GM12878 (cell line): ENCODE results near the gene HM13. TPM values are rescaled to one million over a fixed set of nuclear protein-coding genes. Genes with fewer than 3 reads are reported as not detected.
"Not testable (repeated sequence)": the region's sequence is repeated elsewhere in the genome, so short reads cannot be mapped to it uniquely, and the experiment has no call there.

Experiments used
- ATAC-seq: fragments of 200-7000 bp; cut with Tn5 transposase; 3 replicates; pipeline ENCODE4 v1.9.1; 2020; ENCODE audit warnings: mild to moderate bottlenecking, moderate library complexity
- BruUV-seq: library from RNA; stranded (reverse); fragments of 400-500 nt; replicated peaks from 2 replicates; lab custom pipeline; 2021; lab: Mats Ljungman, UMichigan
- CTCF ChIA-PET: fragments of 300-600 bp; sonication (Branson Sonifier 250); formaldehyde crosslinking; extraction: SDS; loops from one replicate; lab custom pipeline; 2021; ENCODE audit warnings: inconsistent platforms; lab: Yijun Ruan, JAX
- POLR2A ChIA-PET: fragments of 350-600 bp; formaldehyde crosslinking; extraction: SDS; loops from one replicate; lab custom pipeline; 2021; ENCODE audit warnings: inconsistent platforms; lab: Charles Lee
- RAD21 ChIA-PET: fragments of 300-600 bp; sonication (Branson Sonifier 250); formaldehyde crosslinking; loops from one replicate; lab custom pipeline; 2023; ENCODE audit warnings: antibody characterized with exemption; ENCODE audit not compliant: unreplicated experiment; lab: Charles Lee
- SMC1A ChIA-PET: fragments of 300-600 bp; sonication (Branson Sonifier 250); formaldehyde crosslinking; loops from one replicate; lab custom pipeline; 2023; ENCODE audit not compliant: unreplicated experiment, uncharacterized antibody; lab: Charles Lee
- DNase-seq: peaks from one replicate; pipeline ENCODE4 v3.0.0-alpha.2; 2011; ENCODE audit warnings: low read depth, low spot score
- FAIRE-seq: peaks from 3 replicates; lab custom pipeline; 2011; peaks lifted over from hg19 to GRCh38; lab: Jason Lieb, UNC
- H2AFZ ChIP-seq: 2 replicates; pipeline ENCODE4 v1.6.0; 2011; ENCODE audit warnings: low read depth, low read length, control low read depth; ENCODE audit not compliant: control insufficient read depth
- H3K27ac ChIP-seq: 2 replicates; pipeline ENCODE4 v1.5.1; 2011; ENCODE audit warnings: control low read depth; ENCODE audit not compliant: control insufficient read depth, insufficient read depth
- H3K27me3 ChIP-seq, 2 experiments: replicated peaks in 1 of 2; 2 replicates each; pipeline versions ENCODE4 v1.6.0 to v1.6.1; 2011; ENCODE audit warnings: low read length in 1 of 2; ENCODE audit not compliant: control insufficient read depth in 2 of 2, insufficient read depth in 2 of 2
- H3K36me3 ChIP-seq, 2 experiments: 2 replicates each; pipeline ENCODE4 v1.5.1; 2011; ENCODE audit warnings: low read length in 1 of 2; ENCODE audit not compliant: control insufficient read depth in 2 of 2, insufficient read depth in 2 of 2
- H3K4me1 ChIP-seq: 2 replicates; pipeline ENCODE4 v1.6.1; 2011; ENCODE audit warnings: mild to moderate bottlenecking, low read length, moderate library complexity, mixed read lengths; ENCODE audit not compliant: control insufficient read depth, insufficient read depth
- H3K4me2 ChIP-seq: 2 replicates; pipeline ENCODE4 v1.6.0; 2011; ENCODE audit warnings: control low read depth; ENCODE audit not compliant: control insufficient read depth, insufficient read depth
- H3K4me3 ChIP-seq: fragments of 200-600 bp; sonication (generic); 2 replicates; pipeline ENCODE4 v1.5.1; 2016
- H3K79me2 ChIP-seq: 2 replicates; pipeline ENCODE4 v1.6.0; 2011; ENCODE audit warnings: low read length; ENCODE audit not compliant: control insufficient read depth, insufficient read depth
- H3K9ac ChIP-seq: 2 replicates; pipeline ENCODE4 v1.8.0; 2011; ENCODE audit warnings: low read length, control low read depth, mixed read lengths; ENCODE audit not compliant: control insufficient read depth, insufficient read depth
- H3K9me3 ChIP-seq: replicated peaks from 3 replicates; pipeline ENCODE4 v1.5.1; 2011; ENCODE audit warnings: mild to moderate bottlenecking, low read length; ENCODE audit not compliant: control insufficient read depth, insufficient read depth
- H4K20me1 ChIP-seq: 2 replicates; pipeline ENCODE4 v1.6.0; 2011; ENCODE audit not compliant: control insufficient read depth, insufficient read depth
- CEBPB ChIP-seq, 2 experiments: fragments of 150-350 bp in 1 of 2; IDR thresholded peaks; 2 replicates each; pipeline ENCODE4 v1.6.1; 2012 to 2014; ENCODE audit warnings: low read depth in 2 of 2, low read length in 2 of 2, borderline replicate concordance in 1 of 2, inconsistent platforms in 1 of 2
- DPF2 ChIP-seq: fragments of 450-650 bp; IDR thresholded peaks from 2 replicates; pipeline ENCODE4 v1.6.1; 2017; ENCODE audit warnings: mild to moderate bottlenecking
- HCFC1 ChIP-seq: fragments of 150-350 bp; IDR thresholded peaks from 2 replicates; pipeline ENCODE4 v1.6.1; 2014; ENCODE audit warnings: low read length
- HDAC6 ChIP-seq: fragments of 200-600 bp; sonication (generic); IDR thresholded peaks from one replicate; pipeline ENCODE4 v1.8.0; 2017; ENCODE audit warnings: antibody characterized with exemption; ENCODE audit not compliant: unreplicated experiment
- PML ChIP-seq: IDR thresholded peaks from 2 replicates; pipeline ENCODE4 v1.6.1; 2012; ENCODE audit warnings: low read length, inconsistent platforms
- RELA ChIP-seq: fragments of 450-650 bp; IDR thresholded peaks from 2 replicates; pipeline ENCODE4 v1.8.0; 2014; ENCODE audit warnings: borderline replicate concordance; ENCODE audit not compliant: partially characterized antibody
- REST ChIP-seq: IDR thresholded peaks from 2 replicates; pipeline ENCODE4 v1.6.1; 2012; ENCODE audit warnings: mild to moderate bottlenecking, low read depth, low read length
- SIN3A ChIP-seq: IDR thresholded peaks from 2 replicates; pipeline ENCODE4 v1.6.1; 2012; ENCODE audit warnings: low read depth, low read length, improper control_type of control experiment
- SP1 ChIP-seq: IDR thresholded peaks from one replicate; pipeline ENCODE4 v1.6.1; 2011; ENCODE audit warnings: low read depth, low read length
- SPI1 ChIP-seq: IDR thresholded peaks from 2 replicates; pipeline ENCODE4 v1.6.1; 2011; ENCODE audit warnings: low read depth, mild to moderate bottlenecking, low read length, moderate library complexity, borderline replicate concordance; ENCODE audit not compliant: insufficient read depth
- TCF3 ChIP-seq: IDR thresholded peaks from 2 replicates; pipeline ENCODE4 v1.6.1; 2012; ENCODE audit warnings: low read depth, mild to moderate bottlenecking, low read length, borderline replicate concordance; ENCODE audit not compliant: insufficient read depth
- WRNIP1 ChIP-seq: IDR thresholded peaks from 2 replicates; pipeline ENCODE4 v1.6.1; 2011; ENCODE audit warnings: low read depth, low read length, improper control_type of control experiment, borderline replicate concordance
- WGBS: methylation state at CpG from one replicate; pipeline ENCODE4 v1.1.6; 2016; ENCODE audit warnings: low lambda C conversion rate; ENCODE audit not compliant: insufficient replicate concordance, insufficient coverage; ENCODE audit errors: missing lambda C conversion rate; 5-methylcytosine and 5-hydroxymethylcytosine counted together
- in situ Hi-C: fragments of 300-500 bp; cut with MboI; formaldehyde crosslinking; loops from 9 replicates; pipeline ENCODE4 v1.14.3; 2018; ENCODE audit warnings: mixed read lengths
- intact Hi-C: fragments of 100-400 bp; cut with micrococcal nuclease; formaldehyde crosslinking; loops from one replicate; pipeline ENCODE4 v1.14.2; 2022; ENCODE audit not compliant: unreplicated experiment
- polyA plus RNA-seq, 11 experiments: library from polyadenylated mRNA; depleted of rRNA in 4 of 11; unstranded in 6 of 11; stranded (reverse) in 5 of 11; fragments of >200 nt; fragmentation: Nextera tagmentation in 4 of 11; fragmentation: Illumina TruSeq in 1 of 11; extraction: Ambion mirVana in 4 of 11; extraction: Trizol in 1 of 11; gene quantifications; 1 replicate in 1 of 11; 2 replicates in 10 of 11; pipeline versions ENCODE4 v1.2.1 to v1.2.3, GENCODE V29; 2011 to 2016; ENCODE audit warnings: inconsistent platforms in 2 of 11, missing spikeins in 2 of 11, low read depth in 1 of 11
- total RNA-seq, 4 experiments: library from RNA; depleted of rRNA in 3 of 4; stranded (reverse); fragments of >200 nt in 3 of 4; fragmentation: Illumina TruSeq in 1 of 4; extraction: Trizol in 1 of 4; gene quantifications; 2 replicates each; pipeline versions ENCODE4 v1.2.1 to v1.2.3, GENCODE V29; 2013 to 2021

HM13 gene
- total and polyA plus RNA-seq, 10 of the 15 experiments (the other 5 are each of a cell fraction or from before 2014, with no cell fraction given), result 4.8 to 185 (median 81.7) TPM

GRCh38 chr20:31521267-31521666 lies 7.0 kb downstream of the HM13 start:
- FAIRE-seq, H4K20me1 ChIP-seq, H2AFZ ChIP-seq, H3K9me3 ChIP-seq, H3K9ac ChIP-seq, H3K4me1 ChIP-seq, in situ Hi-C loops, intact Hi-C loops, BruUV-seq, POLR2A ChIA-PET, H3K27ac ChIP-seq, H3K4me3 ChIP-seq, H3K4me2 ChIP-seq, DNase-seq, ATAC-seq, H3K27me3 ChIP-seq: not testable (repeated sequence)
- Histone ChIP-seq H3K79me2 (peaks cover 50% of the 10 kb centered on the region), H3K36me3 (peaks cover 0 to 11% of the 10 kb centered on the region in 2 experiments; a peak in 2 of 4 replicates)
- CTCF ChIA-PET, result interaction anchor here (0.7 to 2.2 kb wide), 7 partner anchors 19 to 202 kb away, joined by 3 to 9 read pairs (median 3); no protein-coding TSS in a partner anchor
- RAD21 ChIA-PET, result interaction anchor here (0.9 to 1.1 kb wide), 2 partner anchors 18 to 91 kb away, joined by 3 to 4 read pairs; no protein-coding TSS in a partner anchor
- SMC1A ChIA-PET, result interaction anchor here (0.6 to 1.8 kb wide), 2 partner anchors 11 to 40 kb away, joined by 3 to 6 read pairs; no protein-coding TSS in a partner anchor
- 88% methylated on average over 7 of the region's 7 CpGs for WGBS

GRCh38 chr20:31522731-31523130 lies 8.5 kb downstream of the HM13 start:
- ChIA-PET SMC1A (no interaction called here), POLR2A (interaction anchor here (0.6 kb wide), 1 partner anchor 50 kb away, joined by 4 read pairs; no protein-coding TSS in a partner anchor), RAD21 (interaction anchor here (0.6 kb wide), 1 partner anchor 205 kb away, joined by 3 read pairs; no protein-coding TSS in a partner anchor), CTCF (interaction anchor here (0.7 to 1.2 kb wide), 2 partner anchors 47 to 90 kb away, joined by 3 to 4 read pairs; no protein-coding TSS in a partner anchor)
- ATAC-seq, result no peak
- Histone ChIP-seq H3K27me3 (no peaks in the 10 kb centered on the region), H3K4me1 (no peaks in the 10 kb centered on the region; the same call in 1 of the 2 replicates), H2AFZ (no peak overlapping the region), H3K27ac (no peak overlapping the region), H3K9ac (no peak overlapping the region), H4K20me1 (peaks cover 4% of the 10 kb centered on the region; the same call in 1 of the 2 replicates), H3K4me2 (no peak overlapping the region), H3K79me2 (peaks cover 36% of the 10 kb centered on the region), H3K9me3 (no peaks in the 10 kb centered on the region), H3K36me3 (peaks cover 3 to 17% of the 10 kb centered on the region in 2 experiments), H3K4me3 (no peak overlapping the region)
- intact Hi-C loops, result no loop called here
- TF ChIP-seq SIN3A (no peak), HCFC1 (no peak), TCF3 (no peak), HDAC6 (no peak), PML (no peak), CEBPB (IDR thresholded peaks at IDR 0.05; ENCODE audit: borderline replicate concordance in 1 of 2, low read depth in 2 of 2, low read length in 2 of 2) (no peak), DPF2 (no peak), SP1 (no peak), REST (no peak), RELA (no peak), WRNIP1 (no peak), SPI1 (no peak)
- no TSS peak for BruUV-seq
- no peak for DNase-seq
- WGBS, result 97% methylated on average over 6 of the region's 6 CpGs
- in situ Hi-C loops, result no loop called here
- no peak for FAIRE-seq
